Stimulated activated memory B cell treated with anti-CD40 and anti-IgM and Interleukin-4, amounts not matched to agents 10 μg/mL and 1 μg/mL and 100 μg/mL, for 72 hours (primary cell): Measurements from ENCODE around the gene CISTR.
"Not testable (repeated sequence)": the region's sequence is repeated elsewhere in the genome, so short reads cannot be mapped to it uniquely, and the experiment has no call there.

Experiments
- ATAC-seq: fragments of 150-1000 bp; cut with Tn5 transposase; 2 replicates; pipeline ENCODE4 v1.10.0; 2021
- H3K27ac Mint-ChIP-seq: one replicate; pipeline ENCODE4 v1.8.0; 2022; ENCODE audit warnings: mild to moderate bottlenecking, mixed read lengths
- H3K27me3 Mint-ChIP-seq: one replicate; pipeline ENCODE4 v1.8.0; 2022; ENCODE audit warnings: mixed read lengths
- H3K36me3 Mint-ChIP-seq: one replicate; pipeline ENCODE4 v1.8.0; 2022; ENCODE audit warnings: mixed read lengths
- H3K4me1 Mint-ChIP-seq: one replicate; pipeline ENCODE4 v1.8.0; 2022; ENCODE audit warnings: mixed read lengths
- H3K4me3 Mint-ChIP-seq: one replicate; pipeline ENCODE4 v1.8.0; 2022; ENCODE audit warnings: mild to moderate bottlenecking, moderate library complexity, mixed read lengths
- H3K9me3 Mint-ChIP-seq: one replicate; pipeline ENCODE4 v1.8.0; 2022; ENCODE audit warnings: mixed read lengths

The CISTR gene

DNA sequence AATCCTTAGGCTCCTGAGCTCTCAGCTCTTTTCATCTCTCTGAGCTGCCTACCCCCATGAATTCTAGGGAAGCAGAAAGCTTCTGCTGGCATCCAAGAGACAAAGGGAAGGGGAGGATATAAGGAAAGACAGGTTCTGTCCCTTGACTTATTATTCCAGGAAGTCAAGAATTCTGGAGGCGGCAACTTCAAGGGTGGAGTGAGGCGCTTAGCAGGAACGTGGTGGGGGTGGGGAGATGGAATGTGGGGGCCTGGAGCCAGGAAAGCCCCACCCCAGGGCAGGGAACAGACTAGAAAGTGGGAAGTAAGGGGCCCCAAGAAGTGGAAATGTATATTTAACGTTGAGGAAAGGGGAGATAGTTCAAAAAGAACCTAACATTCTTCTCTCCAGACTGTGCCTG lies 26.0 kb downstream of the CISTR start:
- no peak for ATAC-seq
- Mint-ChIP-seq H3K36me3 (peaks cover 40% of the 10 kb centered on the region), H3K27ac (no peak overlapping the region), H3K4me3 (peak overlapping the region; percentile 58), H3K27me3 (no peaks in the 10 kb centered on the region), H3K9me3 (no peaks in the 10 kb centered on the region), H3K4me1 (peaks cover 31% of the 10 kb centered on the region)

DNA sequence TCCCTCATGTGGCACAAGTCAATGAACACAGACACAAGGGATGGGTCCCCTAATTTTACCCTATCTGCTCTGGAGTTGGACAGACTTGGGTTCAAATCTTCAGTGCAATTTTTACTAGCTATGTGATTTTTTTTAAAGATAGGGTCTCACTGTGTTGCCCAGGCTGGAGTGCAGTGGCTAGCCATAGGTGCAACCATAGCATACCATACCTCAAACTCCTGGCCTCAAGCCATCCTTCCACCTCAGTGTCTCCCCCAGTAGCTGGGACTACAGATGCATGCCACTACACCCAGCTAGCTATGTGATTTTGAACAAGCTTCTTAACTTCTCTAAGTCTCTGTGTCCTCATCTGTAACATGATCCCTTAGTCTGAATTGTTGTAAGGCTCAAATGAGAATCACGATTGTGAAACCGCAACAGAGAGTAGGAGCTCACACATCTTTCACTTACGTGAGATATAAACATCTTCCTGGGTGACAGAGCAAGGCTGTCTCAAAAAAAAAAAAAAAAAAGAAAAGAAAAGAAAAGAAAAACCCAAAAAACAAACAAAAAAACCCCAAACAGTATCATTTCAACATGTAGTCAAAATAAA lies 29.2 kb downstream of the CISTR start:
- H3K27ac Mint-ChIP-seq, result no peak overlapping the region
- no peak overlapping the region for H3K4me3 Mint-ChIP-seq
- H3K4me1 Mint-ChIP-seq, result peaks cover 24% of the 10 kb centered on the region
- H3K9me3 Mint-ChIP-seq, result no peaks in the 10 kb centered on the region
- peaks cover 55% of the 10 kb centered on the region for H3K36me3 Mint-ChIP-seq
- H3K27me3 Mint-ChIP-seq, result no peaks in the 10 kb centered on the region
- ATAC-seq, result no peak

DNA sequence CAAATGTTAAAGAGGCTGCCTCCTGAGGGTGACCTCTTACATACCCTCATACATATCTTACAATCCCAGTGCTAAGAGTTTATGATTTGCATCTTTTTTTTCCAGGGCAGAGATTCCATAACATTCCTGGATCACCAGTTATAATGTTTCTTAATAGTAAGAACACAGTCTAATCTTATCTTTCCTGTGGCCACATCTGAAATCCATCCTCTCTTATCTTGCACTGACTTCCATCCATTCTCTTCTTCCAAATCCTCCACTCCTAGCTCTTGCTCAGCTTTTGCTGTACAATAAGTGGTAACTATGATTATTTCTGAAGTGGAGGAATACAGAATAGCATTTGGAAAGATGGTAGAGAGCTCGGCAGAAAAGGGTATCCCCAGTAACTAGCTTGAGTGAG lies 30.8 kb downstream of the CISTR start:
- H3K27ac Mint-ChIP-seq, result no peak overlapping the region
- no peak overlapping the region for H3K4me3 Mint-ChIP-seq
- ATAC-seq, result no peak
- no peaks in the 10 kb centered on the region for H3K9me3 Mint-ChIP-seq
- no peaks in the 10 kb centered on the region for H3K27me3 Mint-ChIP-seq
- peaks cover 69% of the 10 kb centered on the region for H3K36me3 Mint-ChIP-seq
- H3K4me1 Mint-ChIP-seq, result peaks cover 8% of the 10 kb centered on the region

DNA sequence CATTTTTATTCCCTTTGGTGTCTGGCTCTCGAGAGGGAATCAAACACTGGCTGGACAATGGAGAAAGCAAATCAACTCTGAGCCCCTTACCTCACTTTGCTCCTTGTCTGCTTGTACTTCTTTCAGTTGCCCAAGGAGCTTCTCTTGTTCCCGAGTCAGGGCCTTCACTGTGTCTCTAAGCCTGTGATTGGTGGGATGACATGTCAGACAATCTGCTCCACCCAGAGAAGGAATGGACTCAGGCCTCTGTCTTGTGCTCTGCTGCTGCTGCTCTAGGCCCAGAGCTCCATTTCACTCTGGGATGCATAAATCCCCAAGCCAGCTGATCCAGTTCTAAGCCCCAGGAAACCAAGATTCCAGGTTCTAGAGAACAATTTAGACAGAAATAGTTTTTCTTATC lies 32.1 kb downstream of the CISTR start:
- no peak overlapping the region for H3K27ac Mint-ChIP-seq
- no peak overlapping the region for H3K4me3 Mint-ChIP-seq
- peaks cover 77% of the 10 kb centered on the region for H3K36me3 Mint-ChIP-seq
- H3K4me1 Mint-ChIP-seq, result no peaks in the 10 kb centered on the region
- no peak for ATAC-seq
- no peaks in the 10 kb centered on the region for H3K9me3 Mint-ChIP-seq
- H3K27me3 Mint-ChIP-seq, result no peaks in the 10 kb centered on the region

DNA sequence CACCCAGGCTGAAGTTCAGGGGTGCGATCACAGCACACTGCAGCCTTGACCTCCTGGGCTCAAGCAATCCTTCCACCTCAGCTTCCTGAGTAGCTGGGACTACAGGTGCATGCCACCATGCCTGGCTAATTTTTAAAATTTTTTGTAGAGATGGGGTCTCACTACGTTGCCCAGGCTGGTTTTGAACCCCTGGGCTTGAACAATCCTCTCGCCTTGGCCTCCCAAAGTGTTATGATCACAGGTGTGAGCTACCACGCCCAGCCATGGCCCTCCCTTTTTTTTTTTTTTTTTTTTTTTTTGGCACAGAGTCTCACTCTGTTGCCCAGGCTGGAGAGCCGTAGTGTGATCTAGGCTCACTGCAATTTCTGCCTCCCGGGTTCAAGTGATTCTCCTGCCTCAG lies 33.2 kb downstream of the CISTR start:
- H3K27me3 Mint-ChIP-seq, H3K4me3 Mint-ChIP-seq, ATAC-seq, H3K27ac Mint-ChIP-seq, H3K4me1 Mint-ChIP-seq, H3K9me3 Mint-ChIP-seq: not testable (repeated sequence)
- H3K36me3 Mint-ChIP-seq, result peaks cover 74% of the 10 kb centered on the region

DNA sequence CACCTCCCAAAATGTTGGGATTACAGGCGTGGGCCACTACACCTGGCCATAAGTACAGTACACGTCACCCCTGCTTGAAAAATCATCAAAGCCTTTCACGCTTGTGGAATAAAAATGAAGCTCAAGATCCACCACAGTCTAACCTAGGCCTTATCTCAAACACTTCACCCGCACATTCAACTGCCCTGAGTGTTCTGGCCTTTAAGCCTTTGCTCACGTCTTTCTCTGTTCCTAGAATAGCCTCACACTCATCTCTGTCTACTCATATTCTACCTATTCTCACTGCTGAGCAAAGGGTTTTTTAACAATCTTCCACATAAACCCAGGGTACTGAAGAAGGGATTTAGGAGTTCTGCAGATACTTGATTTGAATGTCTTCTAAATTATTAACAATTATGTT lies 34.5 kb downstream of the CISTR start:
- no peaks in the 10 kb centered on the region for H3K9me3 Mint-ChIP-seq
- no peaks in the 10 kb centered on the region for H3K4me1 Mint-ChIP-seq
- no peak overlapping the region for H3K27ac Mint-ChIP-seq
- no peak overlapping the region for H3K4me3 Mint-ChIP-seq
- peaks cover 72% of the 10 kb centered on the region for H3K36me3 Mint-ChIP-seq
- ATAC-seq, result no peak
- H3K27me3 Mint-ChIP-seq, result no peaks in the 10 kb centered on the region

DNA sequence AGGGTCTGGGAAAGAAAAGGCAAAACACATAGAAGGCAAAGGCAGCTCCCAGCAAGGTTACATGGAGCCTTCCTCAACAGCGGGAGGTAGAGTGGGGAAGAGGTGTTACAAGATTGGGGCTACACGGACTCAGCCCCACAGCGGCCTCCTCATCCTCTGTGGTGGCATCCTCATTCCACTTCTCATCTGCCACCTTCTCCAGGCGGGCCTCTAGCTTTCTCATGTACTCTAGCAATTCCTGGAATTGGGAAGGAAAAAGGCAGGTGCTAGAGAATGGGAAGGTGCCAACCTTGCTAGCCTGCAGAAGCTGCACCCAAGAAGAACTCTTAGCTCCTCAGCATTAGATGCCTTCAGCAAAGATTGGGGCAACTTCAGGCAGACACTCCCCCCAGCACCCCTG lies 37.8 kb downstream of the CISTR start:
- Mint-ChIP-seq H3K4me1 (peaks cover 9% of the 10 kb centered on the region), H3K27ac (no peak overlapping the region), H3K27me3 (no peaks in the 10 kb centered on the region), H3K4me3 (no peak overlapping the region), H3K9me3 (no peaks in the 10 kb centered on the region), H3K36me3 (peaks cover 54% of the 10 kb centered on the region)
- ATAC-seq, result no peak

DNA sequence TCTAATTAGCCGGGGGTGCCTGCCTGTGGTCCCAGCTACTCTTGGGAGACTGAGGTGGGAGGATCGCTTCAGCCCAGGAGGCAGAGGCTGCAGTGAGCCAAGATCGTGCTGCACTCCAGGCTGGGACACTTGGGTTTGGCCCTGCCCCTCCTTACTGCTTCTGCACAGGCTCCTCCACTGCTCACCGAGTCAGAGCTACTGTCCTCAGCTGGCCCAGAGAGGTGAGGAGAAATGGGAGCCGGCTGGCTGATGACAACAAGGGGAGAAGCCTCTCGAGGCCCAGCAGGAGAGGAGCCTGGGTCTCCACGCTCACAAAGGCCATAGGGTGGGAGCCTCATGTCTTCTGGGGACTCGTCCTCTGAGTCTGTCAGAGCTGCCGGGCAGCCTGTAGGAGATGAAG lies 38.3 kb downstream of the CISTR start:
- Mint-ChIP-seq H3K27me3 (no peaks in the 10 kb centered on the region), H3K9me3 (no peaks in the 10 kb centered on the region), H3K36me3 (peaks cover 54% of the 10 kb centered on the region), H3K27ac (no peak overlapping the region), H3K4me1 (peaks cover 9% of the 10 kb centered on the region), H3K4me3 (no peak overlapping the region)
- ATAC-seq, result no peak

DNA sequence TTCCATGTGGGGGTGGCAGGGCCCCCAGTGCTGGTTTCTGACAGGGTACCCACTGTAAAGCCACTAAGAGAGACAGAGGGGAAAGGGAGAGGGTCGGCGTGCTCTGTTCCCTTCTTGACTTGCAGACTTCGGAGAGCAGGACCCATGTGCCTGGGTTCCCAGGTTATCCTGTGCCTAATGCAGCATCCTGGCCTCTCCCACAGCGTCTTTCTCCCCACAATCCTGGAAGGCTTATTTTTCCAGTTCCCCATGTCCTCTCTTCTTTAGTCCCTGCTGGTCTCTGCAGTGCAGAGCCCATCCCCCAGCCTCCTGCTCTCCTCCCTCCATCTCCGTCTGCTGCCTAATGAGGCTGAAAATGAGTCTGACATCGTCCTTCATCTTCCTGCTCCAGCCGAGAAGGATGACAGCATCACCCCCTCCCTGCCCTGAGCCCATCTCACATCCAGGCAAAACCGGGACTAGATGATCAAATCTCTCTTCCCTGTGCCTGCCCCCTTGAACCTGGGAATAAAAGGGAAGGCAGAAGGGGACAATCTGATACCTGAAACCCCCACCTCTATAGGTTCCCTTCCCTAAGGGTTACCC lies 39.6 kb downstream of the CISTR start:
- Mint-ChIP-seq H3K9me3 (no peaks in the 10 kb centered on the region), H3K27ac (no peak overlapping the region), H3K27me3 (peaks cover 9% of the 10 kb centered on the region), H3K4me3 (no peak overlapping the region), H3K4me1 (peaks cover 9% of the 10 kb centered on the region), H3K36me3 (peaks cover 49% of the 10 kb centered on the region)
- no peak for ATAC-seq

DNA sequence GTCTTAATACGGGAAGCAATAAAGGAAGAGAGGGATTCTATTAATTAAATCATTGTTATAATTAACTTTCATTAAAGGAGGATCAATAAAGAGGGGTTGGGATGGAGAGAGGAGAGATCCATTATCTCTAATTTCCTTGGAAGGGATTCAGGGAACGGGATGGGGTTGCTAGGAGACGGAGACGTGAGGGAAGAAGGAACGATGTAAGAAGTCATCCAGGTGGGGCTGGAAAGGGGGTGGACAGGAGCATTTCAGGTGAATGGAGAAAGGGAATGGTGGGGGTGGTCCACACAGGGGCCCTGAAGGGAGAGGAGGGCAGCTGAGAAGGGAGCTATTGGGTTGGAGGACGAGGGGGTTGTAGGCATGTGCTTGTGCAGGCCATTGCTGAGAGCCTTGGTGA lies 41.7 kb downstream of the CISTR start:
- Mint-ChIP-seq H3K9me3 (no peaks in the 10 kb centered on the region), H3K27ac (no peak overlapping the region), H3K4me3 (no peak overlapping the region), H3K36me3 (peaks cover 33% of the 10 kb centered on the region), H3K4me1 (peaks cover 9% of the 10 kb centered on the region), H3K27me3 (peaks cover 25% of the 10 kb centered on the region)
- no peak for ATAC-seq

DNA sequence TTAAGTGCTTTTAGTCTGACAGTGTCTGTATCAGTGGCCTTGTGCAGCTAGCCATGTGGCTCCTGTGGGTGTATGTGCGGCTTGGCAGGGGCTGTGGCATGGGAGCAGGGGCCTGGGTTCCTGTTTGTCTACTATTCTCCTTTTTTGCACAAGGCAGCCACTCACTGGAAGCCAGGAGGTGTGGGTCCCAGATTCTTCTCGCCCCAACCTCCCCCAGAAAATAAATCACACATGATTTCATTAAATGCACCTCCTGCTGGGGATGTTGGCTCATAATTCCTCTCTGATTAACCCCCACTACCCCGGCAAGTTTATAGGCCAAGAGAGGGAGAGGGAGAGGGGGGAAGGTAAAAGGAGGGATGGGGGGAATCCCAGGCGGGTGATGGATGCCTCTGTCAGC lies 42.1 kb downstream of the CISTR start:
- H3K27me3 Mint-ChIP-seq, result peaks cover 29% of the 10 kb centered on the region
- H3K27ac Mint-ChIP-seq, result no peak overlapping the region
- ATAC-seq, result no peak
- peaks cover 9% of the 10 kb centered on the region for H3K4me1 Mint-ChIP-seq
- no peak overlapping the region for H3K4me3 Mint-ChIP-seq
- H3K9me3 Mint-ChIP-seq, result no peaks in the 10 kb centered on the region
- peaks cover 30% of the 10 kb centered on the region for H3K36me3 Mint-ChIP-seq

DNA sequence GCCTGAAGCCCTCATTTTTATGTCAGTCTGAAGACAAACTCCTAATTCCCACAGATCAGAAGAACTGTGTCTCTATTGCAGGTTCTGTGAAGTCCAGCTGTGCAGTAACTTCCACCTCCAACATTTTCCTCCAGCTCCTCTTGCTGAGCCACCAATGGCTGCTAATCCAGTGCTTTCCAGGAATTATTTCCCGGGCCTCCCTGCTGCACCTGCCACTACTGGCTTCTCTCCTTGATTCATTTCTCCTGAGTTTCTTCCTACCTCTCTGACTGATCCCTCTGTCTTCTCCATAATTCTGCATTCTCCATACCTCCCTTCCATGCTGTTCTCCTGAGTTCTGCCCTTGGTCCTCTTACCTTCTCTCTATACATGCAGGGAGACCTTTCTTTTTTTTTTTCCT lies 45.7 kb downstream of the CISTR start:
- H3K36me3 Mint-ChIP-seq, result peaks cover under 1% of the 10 kb centered on the region
- H3K27ac Mint-ChIP-seq, result no peak overlapping the region
- no peak for ATAC-seq
- H3K4me3 Mint-ChIP-seq, result no peak overlapping the region
- no peaks in the 10 kb centered on the region for H3K9me3 Mint-ChIP-seq
- H3K27me3 Mint-ChIP-seq, result peaks cover 61% of the 10 kb centered on the region
- peaks cover 8% of the 10 kb centered on the region for H3K4me1 Mint-ChIP-seq

DNA sequence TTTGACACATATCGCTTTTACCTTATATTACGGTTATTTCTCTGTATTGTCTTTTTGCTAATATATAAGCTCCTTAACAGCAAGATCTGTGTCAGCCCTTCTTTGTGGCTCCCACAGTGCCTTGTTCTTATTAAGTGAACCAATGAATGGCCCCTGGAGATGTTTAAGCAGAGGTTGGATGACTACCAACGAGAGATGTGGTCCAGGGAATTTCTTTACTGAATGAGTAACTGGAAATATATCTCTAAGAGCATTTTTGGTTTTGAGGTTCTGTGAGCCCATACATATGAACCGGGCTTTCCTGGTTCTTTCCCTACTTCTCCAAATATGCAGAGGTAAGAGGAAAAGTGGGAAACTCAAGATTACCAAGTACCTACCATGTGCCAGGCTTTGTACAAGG lies 48.0 kb downstream of the CISTR start:
- H3K4me3 Mint-ChIP-seq, result no peak overlapping the region

DNA sequence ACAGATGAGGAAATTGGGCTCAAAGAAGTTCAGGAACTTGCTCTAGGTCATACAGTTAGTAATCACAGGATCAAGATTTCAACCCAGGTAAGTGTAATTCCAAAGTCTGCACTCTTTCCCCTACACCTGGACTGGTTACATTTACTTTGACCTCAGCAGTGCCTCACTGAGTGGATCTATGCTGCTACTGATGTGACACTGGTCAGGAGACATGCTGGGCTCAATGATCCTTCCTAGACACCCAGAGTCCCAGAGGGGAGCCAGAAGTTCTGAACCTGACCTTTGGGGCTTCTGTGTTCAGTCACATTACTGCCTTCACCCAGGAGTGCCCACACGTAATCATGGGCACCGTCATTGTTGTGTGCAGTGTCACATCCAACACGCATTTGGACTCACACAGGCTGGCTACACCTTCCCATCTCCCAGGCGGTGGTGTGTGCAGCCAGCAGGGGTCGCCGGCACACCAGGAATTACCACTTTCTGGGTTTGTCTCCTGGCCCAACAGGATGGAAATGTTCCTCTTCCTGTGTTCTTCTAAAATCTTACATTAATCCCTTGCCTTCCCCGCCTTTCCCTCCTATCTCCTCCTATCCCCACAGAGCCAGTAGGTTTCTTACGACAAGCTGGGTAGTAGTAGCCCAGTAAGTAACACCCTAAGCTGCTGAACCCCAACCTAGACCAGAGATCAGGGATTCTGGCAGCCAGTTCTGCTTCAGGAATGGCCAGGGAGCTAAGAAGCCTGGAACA lies 50.1 kb downstream of the CISTR start:
- no peak overlapping the region for H3K4me3 Mint-ChIP-seq
- no peaks in the 10 kb centered on the region for H3K9me3 Mint-ChIP-seq
- no peaks in the 10 kb centered on the region for H3K36me3 Mint-ChIP-seq
- peak; percentile 83 for ATAC-seq
- H3K27me3 Mint-ChIP-seq, result peaks cover 86% of the 10 kb centered on the region
- H3K4me1 Mint-ChIP-seq, result peaks cover 11% of the 10 kb centered on the region
- H3K27ac Mint-ChIP-seq, result no peak overlapping the region

More for the DNA sequence above, 48.0 kb downstream of the CISTR start:
- H3K36me3 Mint-ChIP-seq, result no peaks in the 10 kb centered on the region
- H3K27ac Mint-ChIP-seq, result no peak overlapping the region
- no peaks in the 10 kb centered on the region for H3K9me3 Mint-ChIP-seq
- H3K27me3 Mint-ChIP-seq, result peaks cover 80% of the 10 kb centered on the region
- no peak for ATAC-seq
- H3K4me1 Mint-ChIP-seq, result peaks cover 6% of the 10 kb centered on the region

DNA sequence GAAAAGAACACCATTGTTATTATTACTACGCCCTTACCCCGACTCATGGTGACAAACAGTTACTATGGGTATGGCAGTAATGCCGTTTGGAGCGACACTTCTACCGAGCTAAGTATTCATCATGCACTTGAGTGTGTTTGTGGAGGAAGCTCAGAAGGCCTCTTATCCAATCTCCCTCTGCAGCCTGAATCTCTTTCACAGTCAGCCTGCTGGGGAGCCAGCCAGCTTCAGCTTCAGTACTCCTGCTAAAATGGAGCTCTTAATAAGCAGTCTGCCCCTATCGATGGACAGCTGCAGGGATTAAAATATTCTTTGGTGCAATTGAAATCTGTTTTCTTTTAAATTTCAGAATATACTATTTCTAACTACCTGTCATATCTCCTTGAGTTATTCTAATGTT lies 51.2 kb downstream of the CISTR start:
- Mint-ChIP-seq H3K9me3 (no peaks in the 10 kb centered on the region), H3K4me3 (no peak overlapping the region), H3K27me3 (peaks cover 86% of the 10 kb centered on the region), H3K27ac (no peak overlapping the region), H3K4me1 (peaks cover 22% of the 10 kb centered on the region), H3K36me3 (no peaks in the 10 kb centered on the region)
- no peak for ATAC-seq

DNA sequence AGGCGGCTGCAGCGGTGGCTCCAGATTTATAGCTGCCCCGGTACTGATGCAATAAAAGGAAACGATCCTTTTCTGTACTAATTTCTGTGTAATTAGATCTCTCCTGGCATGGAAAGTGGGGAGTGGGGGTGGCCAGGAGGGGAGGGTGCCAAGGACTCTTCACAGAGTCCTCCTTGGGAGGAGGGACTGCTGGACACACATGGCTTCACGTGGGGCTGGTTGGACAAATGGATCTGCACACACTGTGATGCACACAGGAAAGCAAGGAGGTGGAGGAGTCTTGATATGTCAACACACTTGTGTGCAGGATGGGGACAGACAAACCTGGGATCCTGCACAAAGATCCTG lies 52.1 kb downstream of the CISTR start:
- Mint-ChIP-seq H3K9me3 (no peaks in the 10 kb centered on the region), H3K27me3 (peaks cover 91% of the 10 kb centered on the region), H3K4me1 (peaks cover 32% of the 10 kb centered on the region)

More for the DNA sequence above, 52.1 kb downstream of the CISTR start:
- ATAC-seq, result no peak
- Mint-ChIP-seq H3K27ac (no peak overlapping the region), H3K36me3 (no peaks in the 10 kb centered on the region), H3K4me3 (no peak overlapping the region)
